ENCODE measurements around the gene HBD.

HBD gene

GRCh38 chr11:5188201-5188600 is 46.1 kb downstream of the HBD start:
- ATAC-seq = no peak
- TF ChIP-seq ZNF70 (CRISPR knock-in tag; IDR thresholded peaks at IDR 0.05) (no peak), ISL1 (CRISPR knock-in tag; IDR thresholded peaks at IDR 0.05) (no peak), ARNTL (CRISPR knock-in tag; IDR thresholded peaks at IDR 0.05; ENCODE audit: borderline replicate concordance, low read depth) (no peak), RARB (CRISPR knock-in tag; IDR thresholded peaks at IDR 0.05) (no peak), GLIS3 (CRISPR knock-in tag; IDR thresholded peaks at IDR 0.05) (no peak), ZFP30 (CRISPR knock-in tag; IDR thresholded peaks at IDR 0.05) (no peak), ESRRG (CRISPR knock-in tag; IDR thresholded peaks at IDR 0.05) (no peak), ZFP3 (CRISPR knock-in tag; IDR thresholded peaks at IDR 0.05) (no peak), POU6F1 (CRISPR knock-in tag; IDR thresholded peaks at IDR 0.05; ENCODE audit: borderline replicate concordance, low read depth) (no peak), BACH2 (CRISPR knock-in tag; IDR thresholded peaks at IDR 0.05; ENCODE audit: borderline replicate concordance) (no peak)
- TF ChIP-seq, protein P1, sequence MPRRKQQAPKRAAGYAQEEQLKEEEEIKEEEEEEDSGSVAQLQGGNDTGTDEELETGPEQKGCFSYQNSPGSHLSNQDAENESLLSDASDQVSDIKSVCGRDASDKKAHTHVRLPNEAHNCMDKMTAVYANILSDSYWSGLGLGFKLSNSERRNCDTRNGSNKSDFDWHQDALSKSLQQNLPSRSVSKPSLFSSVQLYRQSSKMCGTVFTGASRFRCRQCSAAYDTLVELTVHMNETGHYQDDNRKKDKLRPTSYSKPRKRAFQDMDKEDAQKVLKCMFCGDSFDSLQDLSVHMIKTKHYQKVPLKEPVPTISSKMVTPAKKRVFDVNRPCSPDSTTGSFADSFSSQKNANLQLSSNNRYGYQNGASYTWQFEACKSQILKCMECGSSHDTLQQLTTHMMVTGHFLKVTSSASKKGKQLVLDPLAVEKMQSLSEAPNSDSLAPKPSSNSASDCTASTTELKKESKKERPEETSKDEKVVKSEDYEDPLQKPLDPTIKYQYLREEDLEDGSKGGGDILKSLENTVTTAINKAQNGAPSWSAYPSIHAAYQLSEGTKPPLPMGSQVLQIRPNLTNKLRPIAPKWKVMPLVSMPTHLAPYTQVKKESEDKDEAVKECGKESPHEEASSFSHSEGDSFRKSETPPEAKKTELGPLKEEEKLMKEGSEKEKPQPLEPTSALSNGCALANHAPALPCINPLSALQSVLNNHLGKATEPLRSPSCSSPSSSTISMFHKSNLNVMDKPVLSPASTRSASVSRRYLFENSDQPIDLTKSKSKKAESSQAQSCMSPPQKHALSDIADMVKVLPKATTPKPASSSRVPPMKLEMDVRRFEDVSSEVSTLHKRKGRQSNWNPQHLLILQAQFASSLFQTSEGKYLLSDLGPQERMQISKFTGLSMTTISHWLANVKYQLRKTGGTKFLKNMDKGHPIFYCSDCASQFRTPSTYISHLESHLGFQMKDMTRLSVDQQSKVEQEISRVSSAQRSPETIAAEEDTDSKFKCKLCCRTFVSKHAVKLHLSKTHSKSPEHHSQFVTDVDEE (CRISPR knock-in tag; IDR thresholded peaks at IDR 0.05) = no peak
- TF ChIP-seq, protein P2, sequence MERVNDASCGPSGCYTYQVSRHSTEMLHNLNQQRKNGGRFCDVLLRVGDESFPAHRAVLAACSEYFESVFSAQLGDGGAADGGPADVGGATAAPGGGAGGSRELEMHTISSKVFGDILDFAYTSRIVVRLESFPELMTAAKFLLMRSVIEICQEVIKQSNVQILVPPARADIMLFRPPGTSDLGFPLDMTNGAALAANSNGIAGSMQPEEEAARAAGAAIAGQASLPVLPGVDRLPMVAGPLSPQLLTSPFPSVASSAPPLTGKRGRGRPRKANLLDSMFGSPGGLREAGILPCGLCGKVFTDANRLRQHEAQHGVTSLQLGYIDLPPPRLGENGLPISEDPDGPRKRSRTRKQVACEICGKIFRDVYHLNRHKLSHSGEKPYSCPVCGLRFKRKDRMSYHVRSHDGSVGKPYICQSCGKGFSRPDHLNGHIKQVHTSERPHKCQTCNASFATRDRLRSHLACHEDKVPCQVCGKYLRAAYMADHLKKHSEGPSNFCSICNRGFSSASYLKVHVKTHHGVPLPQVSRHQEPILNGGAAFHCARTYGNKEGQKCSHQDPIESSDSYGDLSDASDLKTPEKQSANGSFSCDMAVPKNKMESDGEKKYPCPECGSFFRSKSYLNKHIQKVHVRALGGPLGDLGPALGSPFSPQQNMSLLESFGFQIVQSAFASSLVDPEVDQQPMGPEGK (CRISPR knock-in tag; IDR thresholded peaks at IDR 0.05; ENCODE audit: borderline replicate concordance) = no peak

All from SK-N-SH treated with all-trans-retinoic acid at 6 μM for 48 hours (cell line).